Measurements from ENCODE around the gene TRAPPC4.

GRCh38 chr11:119024430-119025098 lies 6.0 kb downstream of the TRAPPC4 start:
- no peak for TF ChIP-seq POLR2A (IDR thresholded peaks at IDR 0.05)
- no peak for TF ChIP-seq CTCF (IDR thresholded peaks at IDR 0.05)
- TF ChIP-seq POLR2AphosphoS5 (IDR thresholded peaks at IDR 0.05): no peak
- TF ChIP-seq EP300 (IDR thresholded peaks at IDR 0.05): no peak

Data from sigmoid colon (tissue), 4 donors.